HepG2 (cell line): ENCODE measurements around the gene TMEM209. TPM values are rescaled to one million over a fixed set of nuclear protein-coding genes. Genes with fewer than 3 reads are reported as not detected.
"Not testable (repeated sequence)": the region's sequence is repeated elsewhere in the genome, so short reads cannot be mapped to it uniquely, and the experiment has no call there.

Experiments
- ATAC-seq: fragments of 200-7000 bp; cut with Tn5 transposase; 3 replicates; pipeline ENCODE4 v1.9.1; 2020; ENCODE audit warnings: mild to moderate bottlenecking, moderate library complexity
- BruUV-seq: library from RNA; stranded (reverse); fragments of 400-500 nt; replicated peaks from 2 replicates; lab custom pipeline; 2021; lab: Mats Ljungman, UMichigan
- CTCF ChIA-PET: fragments of 300-600 bp; formaldehyde crosslinking; extraction: SDS; loops from one replicate; lab custom pipeline; 2021; ENCODE audit warnings: low total read pairs, inconsistent platforms, low intra/inter-chr PET ratio; lab: Yijun Ruan, JAX
- POLR2A ChIA-PET: fragments of 350-600 bp; sonication (Branson Sonifier 250); formaldehyde crosslinking; loops from one replicate; lab custom pipeline; 2020; ENCODE audit warnings: antibody characterized with exemption, inconsistent platforms; lab: Yijun Ruan, JAX
- DNase-seq: peaks from one replicate; pipeline ENCODE4 v3.0.0-alpha.2; 2015; ENCODE audit warnings: low spot score
- FAIRE-seq: peaks from 3 replicates; lab custom pipeline; 2011; peaks lifted over from hg19 to GRCh38; lab: Jason Lieb, UNC
- H2AFZ ChIP-seq: one replicate; pipeline ENCODE4 v1.6.1; 2011; ENCODE audit warnings: low read length, inconsistent platforms
- H3K27ac ChIP-seq: fragments of 300-600 bp; 3 replicates; pipeline ENCODE4 v1.8.0; 2011; ENCODE audit warnings: mixed run types, mild to moderate bottlenecking, mixed read lengths, low read length, inconsistent platforms; ENCODE audit not compliant: insufficient read depth; ENCODE audit errors: extremely low read length
- H3K27me3 ChIP-seq, 2 experiments: fragments of 200-600 bp in 1 of 2; 2 replicates in 1 of 2; 3 replicates in 1 of 2; pipeline versions ENCODE4 v1.6.0 to v1.8.0; 2011; ENCODE audit warnings: low read length in 2 of 2, mild to moderate bottlenecking in 2 of 2, moderate library complexity in 2 of 2, inconsistent platforms in 1 of 2; ENCODE audit not compliant: insufficient read depth in 2 of 2, control insufficient read depth in 1 of 2
- H3K36me3 ChIP-seq, 2 experiments: fragments of 200-600 bp in 1 of 2; replicated peaks in 1 of 2; 2 replicates in 1 of 2; 3 replicates in 1 of 2; pipeline versions ENCODE4 v1.5.1 to v1.8.0; 2011; ENCODE audit warnings: low read length in 2 of 2, inconsistent platforms in 1 of 2; ENCODE audit not compliant: insufficient read depth in 2 of 2, control insufficient read depth in 1 of 2
- H3K4me1 ChIP-seq: 2 replicates; pipeline ENCODE4 v1.5.1; 2012; ENCODE audit warnings: low read length, inconsistent platforms; ENCODE audit not compliant: insufficient read depth
- H3K4me2 ChIP-seq: 2 replicates; pipeline ENCODE4 v1.6.0; 2011; ENCODE audit warnings: low read depth, low read length, inconsistent platforms
- H3K4me3 ChIP-seq, 3 experiments: fragments of 200-600 bp in 1 of 3; sonication (generic), shearing (Covaris generic) in 1 of 3; replicated peaks in 1 of 3; 2 replicates each; pipeline ENCODE4 v1.5.1; 2011 to 2016; ENCODE audit warnings: low read length in 3 of 3, inconsistent platforms in 2 of 3, low read depth in 2 of 3, mild to moderate bottlenecking in 2 of 3, control low read depth in 1 of 3, mixed read lengths in 1 of 3; ENCODE audit not compliant: insufficient read depth in 1 of 3
- H3K79me2 ChIP-seq: one replicate; pipeline ENCODE4 v1.6.1; 2011; ENCODE audit warnings: low read length, inconsistent platforms; ENCODE audit not compliant: insufficient read depth
- H3K9ac ChIP-seq: 2 replicates; pipeline ENCODE4 v1.6.0; 2011; ENCODE audit warnings: mild to moderate bottlenecking, low read depth, low read length, inconsistent platforms; ENCODE audit not compliant: insufficient read depth
- H3K9me3 ChIP-seq: 2 replicates; pipeline ENCODE4 v1.5.1; 2012; ENCODE audit warnings: mild to moderate bottlenecking, low read length
- H4K20me1 ChIP-seq: 2 replicates; pipeline ENCODE4 v1.6.0; 2011; ENCODE audit warnings: inconsistent platforms, mild to moderate bottlenecking, low read length, moderate library complexity; ENCODE audit not compliant: insufficient read depth
- MAFK ChIP-seq, 2 experiments: IDR thresholded peaks in 1 of 2; conservative IDR thresholded peaks in 1 of 2; 2 replicates each; pipeline ENCODE4 v1.6.1; 2011; ENCODE audit warnings: improper control_type of control experiment in 2 of 2, low read length in 2 of 2
- THAP7 ChIP-seq: sonication (generic); formaldehyde crosslinking; IDR thresholded peaks from 2 replicates; pipeline ENCODE4 v1.8.1; 2023; ENCODE audit warnings: mild to moderate bottlenecking, missing genetic modification reagents
- WGBS: methylation state at CpG from one replicate; pipeline ENCODE4 v1.1.6; 2017; ENCODE audit warnings: low lambda C conversion rate; 5-methylcytosine and 5-hydroxymethylcytosine counted together
- in situ Hi-C: cut with HindIII; loops from 2 replicates; pipeline ENCODE4 v1.10.0; 2017; ENCODE audit warnings: low pct_unique_long_range_greater_than_20kb; ENCODE audit not compliant: extremely low pct_ligation_motif_present
- intact Hi-C: fragments of 100-400 bp; cut with micrococcal nuclease; formaldehyde crosslinking; loops from one replicate; pipeline ENCODE4 v1.10.0; 2022; ENCODE audit not compliant: unreplicated experiment
- polyA plus RNA-seq, 8 experiments: library from polyadenylated mRNA; depleted of rRNA in 3 of 8; stranded (reverse) in 7 of 8; unstranded in 1 of 8; fragments of >200 nt; fragmentation: Illumina TruSeq in 4 of 8; extraction: Trizol in 4 of 8; gene quantifications; 2 replicates each; pipeline versions ENCODE4 v1.2.1 to v1.2.3, GENCODE V29; 2011 to 2016; ENCODE audit warnings: low read depth in 4 of 8, missing spikeins in 1 of 8, mixed read lengths in 1 of 8; ENCODE audit not compliant: insufficient read depth in 1 of 8
- total RNA-seq, 5 experiments: library from RNA; depleted of rRNA; stranded (reverse); fragments of >200 nt; fragmentation: Illumina TruSeq; extraction: Trizol; gene quantifications; 2 replicates each; pipeline ENCODE4 v1.2.3, GENCODE V29; 2016; ENCODE audit warnings: low read depth in 1 of 5

TMEM209 gene
- total and polyA plus RNA-seq, 2 of the 13 experiments (the other 11 are each of a cell fraction or from before 2014, with no cell fraction given), result 14.5 to 15.6 TPM

GRCh38 chr7:130127404-130127803, 77.8 kb downstream of the TMEM209 start:
- no peak overlapping the region for H2AFZ ChIP-seq
- ChIA-PET POLR2A (no interaction called here), CTCF (no interaction called here)
- intact Hi-C loops, result no loop called here
- H3K4me2 ChIP-seq, result no peak overlapping the region
- BruUV-seq, result no TSS peak
- no peaks in the 10 kb centered on the region for H3K27me3 ChIP-seq
- no peaks in the 10 kb centered on the region for H3K4me1 ChIP-seq
- H3K4me3 ChIP-seq, result no peak overlapping the region
- H3K9ac ChIP-seq, result no peak overlapping the region
- FAIRE-seq (no peak), ATAC-seq (no peak), DNase-seq (no peak)
- H3K36me3 ChIP-seq, result peaks cover 13 to 58% of the 10 kb centered on the region in 2 experiments
- TF ChIP-seq MAFK (conservative IDR thresholded peaks at IDR 0.05 in 1 of 2, IDR thresholded peaks at IDR 0.05 in 1 of 2; ENCODE audit: low read length in 2 of 2) (peak in 1 of 2 experiments; percentile 62; a peak in 2 of 4 replicates), THAP7 (CRISPR knock-in tag) (no peak)
- H4K20me1 ChIP-seq, result no peaks in the 10 kb centered on the region
- no peak overlapping the region for H3K27ac ChIP-seq
- H3K79me2 ChIP-seq, result no peaks in the 10 kb centered on the region
- H3K9me3 ChIP-seq, result no peaks in the 10 kb centered on the region
- in situ Hi-C loops, result no loop called here
- WGBS, result 96% methylated on average over 2 of the region's 2 CpGs

GRCh38 chr7:130126840-130127239, 78.4 kb downstream of the TMEM209 start:
- H3K4me1 ChIP-seq, H3K9me3 ChIP-seq, H4K20me1 ChIP-seq, FAIRE-seq, BruUV-seq, H3K4me3 ChIP-seq, ATAC-seq, H3K27ac ChIP-seq, intact Hi-C loops, H3K9ac ChIP-seq, H2AFZ ChIP-seq, POLR2A ChIA-PET, H3K27me3 ChIP-seq, in situ Hi-C loops, H3K4me2 ChIP-seq, H3K79me2 ChIP-seq, DNase-seq, CTCF ChIA-PET: not testable (repeated sequence)
- H3K36me3 ChIP-seq, result peaks cover 15 to 60% of the 10 kb centered on the region in 2 experiments
- 96% methylated on average over 3 of the region's 3 CpGs for WGBS
